NCI-H510A (cell line): ENCODE measurements around the gene HHIPL1.
"Not testable (repeated sequence)": the region's sequence is repeated elsewhere in the genome, so short reads cannot be mapped to it uniquely, and the experiment has no call there.

Experiments used
- DNase-seq: peaks from one replicate; lab custom pipeline; 2025; lab: John Stamatoyannopoulos, UW

Gene HHIPL1

DNA sequence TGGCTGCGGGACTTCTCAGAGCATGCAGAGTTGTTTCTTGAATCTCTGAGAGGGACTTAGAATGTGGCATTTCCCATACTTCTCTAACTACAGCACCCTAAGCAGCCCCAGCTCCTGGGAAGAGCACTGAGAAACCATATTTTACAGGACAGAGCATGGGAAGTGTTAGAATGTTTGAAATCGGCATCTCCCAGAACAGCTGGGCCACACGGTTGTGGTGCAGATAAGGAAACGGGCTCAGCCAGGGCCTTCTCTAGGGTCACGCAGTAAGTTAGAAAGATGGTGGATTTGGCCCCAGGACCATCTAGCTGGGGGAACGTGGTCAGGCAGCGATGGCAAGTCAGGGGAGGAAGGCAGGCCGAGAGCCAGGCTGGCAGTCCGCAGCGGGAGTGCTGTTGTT is 10.5 kb upstream of the HHIPL1 start:
- no peak for DNase-seq

DNA sequence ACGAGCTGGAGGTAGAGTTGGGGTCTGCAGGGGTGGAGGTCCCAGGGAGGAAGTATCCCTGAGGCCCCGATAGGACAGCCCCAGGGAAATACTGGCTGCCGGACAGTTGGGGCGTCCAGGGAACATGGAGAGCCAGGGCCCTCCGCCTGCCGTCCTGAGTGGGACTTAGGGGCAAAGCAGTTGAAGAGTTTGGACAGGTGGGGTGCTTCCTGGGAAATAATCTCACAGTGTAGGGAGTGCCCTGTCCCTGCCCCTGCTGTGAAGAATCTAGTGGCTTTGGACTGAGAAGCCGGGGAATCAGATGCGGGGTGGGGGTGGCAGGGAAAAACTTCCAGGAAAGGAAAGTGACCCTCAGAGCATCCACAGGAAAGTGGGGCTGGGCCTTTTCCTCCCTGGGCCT is 9.8 kb upstream of the HHIPL1 start:
- no peak for DNase-seq

DNA sequence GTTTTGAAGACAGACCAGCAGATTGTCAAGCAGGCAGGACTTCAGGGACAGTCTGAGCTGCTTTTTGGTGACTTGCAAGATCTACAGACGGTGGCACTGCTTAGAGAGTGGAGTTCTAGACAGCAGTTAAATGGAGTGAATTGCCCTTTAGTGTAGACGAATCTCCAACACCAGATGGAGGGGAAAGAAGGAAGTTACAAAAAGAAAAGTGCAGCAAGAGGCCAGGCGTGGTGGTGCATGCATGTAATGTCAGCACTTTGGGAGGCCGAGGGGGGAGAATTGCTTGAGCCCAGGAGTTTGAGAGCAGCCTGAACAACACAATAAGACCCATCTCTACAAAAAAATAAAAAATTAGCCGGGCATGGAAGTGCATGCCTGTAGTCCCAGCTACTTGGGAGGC is 8.4 kb upstream of the HHIPL1 start:
- DNase-seq: no peak

DNA sequence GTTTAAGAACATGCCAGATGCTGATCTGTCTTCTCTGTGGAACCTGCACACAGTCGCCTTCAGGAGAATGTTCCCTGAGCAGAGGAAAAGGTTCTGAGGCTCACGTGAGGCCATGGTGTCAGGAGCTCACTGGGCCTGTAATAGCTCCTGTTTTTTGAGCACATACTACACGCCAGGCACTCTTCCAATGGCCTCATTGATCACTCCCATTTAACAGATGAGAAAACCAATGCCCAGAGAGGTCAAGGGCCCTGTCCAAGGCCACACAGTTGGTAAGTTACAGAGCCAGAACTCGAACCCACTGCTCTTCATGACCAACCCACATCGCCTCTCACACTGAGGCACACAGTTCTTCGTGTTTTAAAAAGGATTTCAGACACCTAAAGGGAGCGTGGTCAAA is 7.3 kb upstream of the HHIPL1 start:
- no peak for DNase-seq

DNA sequence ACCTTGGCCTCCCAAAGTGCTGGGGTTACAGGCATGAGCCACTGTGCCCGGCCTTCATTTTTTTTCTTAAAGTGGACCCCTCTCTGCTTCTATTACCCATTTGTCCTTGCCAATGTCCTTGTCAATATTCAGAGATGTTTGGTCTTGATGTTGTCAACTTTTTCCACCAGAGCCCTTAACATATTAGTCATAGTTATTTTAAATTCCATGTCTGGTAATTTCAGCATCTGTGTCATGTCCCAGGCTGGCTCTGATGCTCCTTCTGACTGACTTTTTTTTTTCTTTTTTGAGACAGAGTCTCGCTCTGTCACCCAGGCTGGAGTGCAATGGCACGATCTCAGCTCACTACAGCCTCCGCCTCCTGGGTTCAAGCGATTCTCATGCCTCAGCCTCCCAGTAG is 2.2 kb upstream of the HHIPL1 start:
- DNase-seq: not testable (repeated sequence)

DNA sequence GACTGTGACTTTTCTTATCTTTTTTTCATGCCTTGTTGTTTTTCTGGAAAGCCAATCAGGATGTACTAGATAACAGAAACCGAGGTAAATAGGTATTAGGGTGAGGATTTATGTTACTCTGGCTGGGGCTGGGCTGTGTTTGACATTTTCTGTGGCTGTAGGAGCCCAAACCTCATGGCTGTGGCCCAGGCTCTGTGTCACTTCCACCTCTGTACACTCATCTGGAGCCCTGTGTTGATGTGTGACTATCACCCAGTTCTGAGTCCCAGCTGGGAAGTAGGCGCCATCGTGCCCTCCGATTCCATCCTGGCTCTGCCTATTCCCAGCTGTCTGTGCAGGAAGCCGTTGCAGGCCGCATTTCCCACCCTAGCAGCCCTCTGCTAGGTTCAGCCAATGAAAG is 1.6 kb upstream of the HHIPL1 start:
- no peak for DNase-seq

DNA sequence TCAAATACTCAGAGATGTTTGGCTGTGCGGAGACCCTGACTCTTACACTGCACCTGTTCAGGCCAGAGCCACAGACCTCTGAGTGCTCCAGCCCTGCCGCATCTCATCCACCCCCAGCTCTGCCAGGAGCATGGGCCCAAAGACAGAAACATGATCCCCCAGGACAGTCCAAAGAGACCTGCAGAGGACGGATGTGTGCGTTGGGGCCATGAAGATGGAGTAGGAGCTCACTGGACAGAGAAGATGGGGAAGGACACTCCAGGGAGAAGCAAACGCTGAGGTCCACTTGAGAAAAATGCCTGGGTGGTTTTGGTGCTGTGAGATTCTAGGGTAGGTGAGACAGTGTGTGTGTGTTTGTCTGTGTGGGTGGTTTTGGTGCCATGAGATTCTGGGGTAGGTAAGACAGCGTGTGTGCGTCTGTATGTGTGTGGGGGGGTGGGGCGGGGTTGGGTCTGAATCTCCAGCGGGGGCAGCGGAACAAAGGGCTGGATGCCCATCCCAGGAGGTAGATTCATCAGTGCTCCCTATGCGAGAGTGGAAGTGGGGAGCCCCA is 818 bp upstream of the HHIPL1 start:
- no peak for DNase-seq

DNA sequence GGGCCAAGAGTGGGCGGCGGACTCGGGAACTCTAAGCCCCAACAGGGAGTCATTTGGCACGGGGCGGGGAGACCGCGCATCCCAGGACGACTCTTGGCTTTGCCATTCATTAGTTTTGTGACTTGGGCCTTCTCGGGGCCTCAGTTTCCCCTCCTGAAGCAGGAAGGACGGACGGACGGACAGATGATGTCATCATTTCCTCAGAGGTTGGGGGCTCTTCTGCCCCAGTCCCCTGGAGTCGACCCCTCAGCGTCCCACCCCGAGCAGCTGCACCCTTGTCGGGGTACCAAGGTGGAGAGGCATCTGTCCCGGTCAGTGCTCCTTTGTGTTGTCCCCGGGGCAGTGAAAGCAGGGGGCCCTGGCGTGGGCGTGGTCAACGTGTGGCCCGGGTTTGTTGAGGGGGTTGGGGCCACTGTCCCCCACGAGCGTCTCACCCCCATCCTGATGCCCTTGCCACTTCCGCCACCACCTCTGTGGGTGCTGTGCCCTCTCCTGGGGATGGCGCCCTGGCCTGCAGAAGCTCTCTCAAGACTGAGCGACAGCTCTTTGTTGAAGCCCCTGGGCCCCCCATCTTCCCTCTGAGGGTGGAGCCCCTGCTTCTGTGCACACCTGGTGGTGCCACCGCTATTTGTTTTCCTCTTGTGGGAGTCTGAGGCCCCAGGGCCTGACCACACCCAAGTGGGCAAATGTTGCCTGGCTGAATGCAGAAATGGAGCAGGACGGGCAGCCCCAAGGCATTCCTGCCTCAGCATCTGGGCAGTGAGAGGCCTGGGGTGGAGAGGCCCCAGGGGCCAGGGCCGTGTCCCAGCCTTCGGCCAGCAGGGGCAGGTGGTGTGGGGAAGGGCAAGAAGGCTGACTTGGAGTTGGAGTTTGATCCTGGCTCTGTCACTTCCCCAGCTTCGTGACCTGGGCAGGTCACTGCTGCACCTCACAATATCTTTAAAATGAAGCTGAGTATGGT is 896 bp downstream of the HHIPL1 start:
- DNase-seq: no peak

DNA sequence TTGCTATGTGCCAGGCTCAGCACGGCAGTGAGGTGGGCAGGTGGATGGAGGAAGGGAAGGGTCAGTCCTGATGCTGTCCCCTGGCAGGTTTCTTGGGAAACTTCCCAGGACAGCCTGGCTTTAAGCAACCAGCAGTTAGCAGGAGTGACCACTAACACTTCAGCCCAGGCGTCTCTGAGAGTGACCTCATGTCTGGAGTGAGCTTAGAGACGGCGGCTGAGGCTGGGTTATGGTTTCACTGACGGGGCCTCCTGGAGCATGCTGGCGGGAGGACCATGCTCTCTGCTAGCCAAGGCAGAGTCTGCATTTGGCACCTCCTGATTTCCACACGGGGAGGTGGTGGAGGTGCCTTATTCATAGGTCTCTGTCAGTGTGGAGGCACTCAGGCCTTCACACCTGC is 2.5 kb downstream of the HHIPL1 start:
- DNase-seq: no peak

DNA sequence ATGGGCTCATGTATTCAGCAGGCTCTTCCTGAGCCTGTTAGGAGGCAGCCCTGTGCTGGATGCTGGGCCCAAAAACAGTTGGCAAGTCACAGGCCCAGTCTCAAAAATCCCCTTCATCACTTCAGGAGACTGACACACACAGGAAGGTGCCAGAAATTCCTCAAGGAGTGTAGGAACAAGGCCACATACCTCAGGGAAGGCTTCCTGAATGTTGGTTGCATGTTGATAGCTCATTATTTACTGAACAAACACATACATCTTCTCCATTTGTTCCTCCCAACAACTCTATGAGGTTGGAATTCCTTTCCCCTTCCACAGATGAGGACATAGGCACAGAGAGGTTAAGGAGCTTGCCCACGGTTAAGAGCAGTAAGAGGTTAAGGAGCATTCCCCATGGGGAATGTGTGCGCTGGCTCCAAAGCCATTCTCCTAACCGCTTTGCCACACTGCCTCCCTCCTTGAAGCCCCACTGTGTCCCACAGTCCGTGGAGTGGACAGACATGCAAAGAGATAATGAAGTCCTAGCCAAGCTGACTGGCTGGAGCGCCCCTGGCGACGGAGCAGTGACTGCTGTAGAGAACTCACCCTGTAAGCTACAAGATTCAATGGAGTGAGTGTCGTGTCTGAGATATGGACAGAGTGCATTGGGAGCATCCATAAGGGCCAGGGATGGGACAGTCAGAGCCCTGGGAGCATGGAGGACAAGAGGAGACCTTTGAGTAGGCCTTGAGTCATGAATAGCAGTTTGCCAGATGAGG is 3.3 kb downstream of the HHIPL1 start:
- no peak for DNase-seq

DNA sequence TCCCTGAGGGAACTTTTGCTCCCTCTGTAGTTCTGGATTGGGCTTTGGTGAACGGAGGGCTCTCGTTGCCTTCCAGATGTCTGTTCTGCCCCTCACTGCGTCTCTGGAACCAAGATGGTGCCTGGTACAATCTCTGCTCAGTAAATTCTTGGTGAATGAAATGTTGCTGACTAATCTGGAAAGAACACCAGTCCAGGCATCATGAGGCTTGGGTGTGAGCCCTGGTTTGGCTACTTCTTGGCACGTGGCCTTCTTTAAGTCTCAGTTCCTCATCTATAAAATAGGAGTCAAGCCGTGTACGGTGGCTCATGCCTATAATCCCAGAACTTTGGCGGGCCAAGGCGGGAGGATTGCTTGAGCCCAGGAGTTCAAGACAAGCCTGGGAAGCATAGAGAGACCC is 4.3 kb downstream of the HHIPL1 start:
- no peak for DNase-seq

DNA sequence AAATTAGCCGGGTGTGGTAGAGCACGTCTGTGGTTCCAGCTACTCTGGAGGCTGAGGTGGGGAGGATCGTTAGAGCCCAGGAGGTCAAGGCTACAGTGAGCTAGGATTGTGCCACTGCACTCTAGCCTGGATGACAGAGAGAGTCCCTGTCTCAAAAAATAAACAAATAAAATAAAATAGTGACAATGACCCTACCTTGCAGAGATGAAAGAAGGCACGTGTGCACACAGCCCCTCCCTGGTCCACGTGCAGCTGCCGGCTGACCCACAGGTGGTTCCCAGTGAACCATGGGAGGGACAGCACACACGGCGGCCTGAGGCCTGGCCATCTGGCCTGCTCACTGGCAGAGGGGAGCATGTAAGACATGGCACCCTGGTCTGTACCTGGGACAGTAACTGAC is 4.7 kb downstream of the HHIPL1 start:
- DNase-seq: no peak

DNA sequence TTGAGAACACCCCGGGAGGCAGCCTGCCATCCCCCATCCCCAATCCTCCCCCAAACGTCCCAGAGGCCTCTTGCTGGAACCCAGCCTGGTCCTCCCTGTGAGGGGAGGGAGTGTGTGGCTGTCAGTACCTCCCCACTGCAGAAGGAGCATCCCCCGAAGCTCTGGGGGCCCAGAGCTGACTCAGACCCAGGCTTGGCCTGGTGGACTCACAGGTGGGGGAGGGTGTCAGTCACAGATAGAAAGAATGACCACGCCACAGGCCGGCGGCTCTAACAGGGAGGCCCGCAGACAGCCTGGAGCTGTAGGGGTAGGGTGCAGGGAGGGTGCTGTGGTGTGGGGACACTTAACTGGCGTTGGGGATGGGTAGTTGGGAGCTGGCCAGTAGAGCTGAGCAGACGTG is 5.3 kb downstream of the HHIPL1 start:
- no peak for DNase-seq

DNA sequence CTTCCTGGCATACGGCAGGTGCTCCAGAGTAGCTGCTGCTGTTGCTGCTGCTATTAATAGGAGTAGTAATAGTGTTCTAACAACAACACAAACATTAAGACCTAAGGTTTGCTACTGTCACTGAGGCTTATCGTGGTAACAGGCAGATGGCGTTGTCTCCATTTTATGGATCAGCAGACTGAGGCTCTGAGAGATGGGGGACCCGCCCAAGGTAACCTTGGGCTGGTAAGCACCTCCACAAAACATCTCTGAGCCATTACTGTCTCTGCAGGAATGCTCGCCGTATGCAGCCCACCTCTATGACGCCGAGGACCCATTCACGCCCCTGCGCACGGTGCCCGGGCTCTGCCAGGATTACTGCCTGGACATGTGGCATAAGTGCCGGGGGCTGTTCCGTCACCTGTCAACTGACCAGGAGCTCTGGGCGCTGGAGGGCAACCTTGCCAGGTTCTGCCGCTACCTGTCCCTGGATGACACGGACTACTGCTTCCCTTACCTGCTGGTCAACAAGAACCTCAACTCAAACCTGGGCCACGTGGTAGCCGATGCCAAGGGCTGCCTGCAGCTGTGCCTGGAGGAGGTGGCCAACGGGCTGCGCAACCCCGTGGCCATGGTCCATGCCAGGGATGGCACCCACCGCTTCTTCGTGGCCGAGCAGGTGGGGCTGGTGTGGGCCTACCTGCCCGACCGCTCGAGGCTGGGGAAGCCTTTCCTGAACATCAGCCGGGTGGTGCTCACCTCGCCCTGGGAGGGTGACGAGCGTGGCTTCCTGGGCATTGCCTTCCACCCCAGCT is 7.2 kb downstream of the HHIPL1 start:
- no peak for DNase-seq

DNA sequence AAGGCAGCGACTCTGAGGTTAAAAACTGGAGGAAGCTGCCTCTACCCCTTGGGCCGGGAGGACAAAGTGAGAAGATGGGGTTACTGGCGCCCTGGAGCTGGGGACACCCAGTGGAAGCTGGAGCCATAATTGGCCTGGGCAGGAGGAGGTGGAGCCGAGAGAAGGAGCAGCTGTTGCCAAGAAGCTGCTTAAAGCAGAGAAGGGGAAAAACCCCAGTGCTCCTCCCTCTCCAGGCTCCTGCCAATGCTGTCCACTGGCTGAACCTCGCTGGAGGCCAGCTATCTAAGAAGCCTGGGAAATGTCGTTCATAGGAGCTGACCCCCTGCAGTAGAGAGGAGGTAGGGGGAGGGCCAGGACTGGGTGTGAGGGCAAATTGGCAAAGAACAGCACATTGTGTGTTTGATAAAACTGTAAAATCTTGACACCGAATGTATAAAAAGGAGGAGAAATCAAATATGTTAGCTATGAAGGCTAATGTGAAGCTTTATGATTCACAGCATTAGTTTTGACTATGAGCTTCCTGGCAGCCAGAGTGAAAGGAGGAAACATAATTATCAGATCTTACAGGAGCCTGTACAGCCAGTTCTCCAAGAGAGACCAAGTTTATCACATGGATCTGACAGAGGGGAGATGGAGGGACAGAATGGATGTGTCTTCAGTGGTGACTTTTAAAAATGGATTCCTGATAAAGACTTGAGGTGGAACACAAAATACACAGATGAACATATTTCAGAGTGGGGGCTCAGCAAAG is 9.5 kb downstream of the HHIPL1 start:
- DNase-seq: no peak

DNA sequence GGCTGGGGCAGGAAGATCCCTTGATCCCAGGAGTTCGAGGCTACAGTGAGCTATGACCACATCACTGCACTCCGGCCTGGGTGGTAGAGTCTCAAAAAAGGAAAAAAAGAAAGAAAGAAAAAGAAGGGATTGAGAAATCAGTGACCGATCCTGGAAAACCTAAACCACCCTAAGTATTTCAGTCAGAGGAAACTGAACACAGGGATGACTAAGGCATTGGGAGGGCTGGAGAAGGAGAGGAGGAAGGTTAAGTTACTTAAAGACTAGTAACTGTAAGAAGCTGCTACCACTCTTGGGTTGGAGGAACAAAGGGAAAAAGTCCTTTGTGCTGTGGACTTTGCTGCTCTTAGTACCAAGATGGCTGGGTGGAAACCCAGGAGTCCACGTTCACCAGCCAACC is 10.6 kb downstream of the HHIPL1 start:
- no peak for DNase-seq

DNA sequence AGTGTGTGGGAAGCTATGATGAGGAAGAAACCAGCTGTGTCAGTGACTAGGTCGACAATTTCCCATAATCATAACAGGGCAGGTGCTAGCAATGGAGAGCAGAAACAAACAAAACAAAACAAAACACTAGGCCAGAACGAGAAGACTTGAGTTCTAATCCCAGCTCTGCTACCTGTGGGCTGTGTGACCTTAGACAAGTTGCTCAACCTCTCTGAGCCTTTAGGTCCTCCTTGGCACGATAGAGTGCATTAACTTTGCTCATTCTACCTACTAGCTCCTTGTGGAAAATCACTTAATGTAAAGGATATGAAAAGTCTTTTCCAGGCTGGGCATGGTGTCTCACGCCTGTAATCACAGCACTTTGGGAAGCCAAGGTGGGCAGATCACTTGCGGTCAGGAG is 11.2 kb downstream of the HHIPL1 start:
- no peak for DNase-seq

DNA sequence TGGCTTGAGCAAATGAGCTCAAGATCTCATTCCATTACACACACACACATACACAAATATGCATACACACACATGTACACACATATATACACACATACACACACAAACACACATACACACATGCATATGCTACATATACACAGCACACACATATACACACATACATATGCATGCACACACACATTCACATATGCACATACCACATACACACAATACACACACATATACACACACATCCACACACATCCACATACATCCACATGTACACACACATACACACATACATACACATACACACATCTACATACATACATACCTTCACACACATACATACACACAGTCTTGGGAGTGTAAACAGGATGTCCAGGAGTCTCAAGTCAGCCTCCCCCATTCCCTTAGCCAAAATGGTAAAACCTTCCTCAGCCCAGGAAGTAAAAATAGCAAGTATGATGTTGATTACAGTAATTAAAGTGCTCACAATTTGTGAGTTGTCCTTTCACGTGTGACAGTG is 12.8 kb downstream of the HHIPL1 start:
- DNase-seq: no peak

DNA sequence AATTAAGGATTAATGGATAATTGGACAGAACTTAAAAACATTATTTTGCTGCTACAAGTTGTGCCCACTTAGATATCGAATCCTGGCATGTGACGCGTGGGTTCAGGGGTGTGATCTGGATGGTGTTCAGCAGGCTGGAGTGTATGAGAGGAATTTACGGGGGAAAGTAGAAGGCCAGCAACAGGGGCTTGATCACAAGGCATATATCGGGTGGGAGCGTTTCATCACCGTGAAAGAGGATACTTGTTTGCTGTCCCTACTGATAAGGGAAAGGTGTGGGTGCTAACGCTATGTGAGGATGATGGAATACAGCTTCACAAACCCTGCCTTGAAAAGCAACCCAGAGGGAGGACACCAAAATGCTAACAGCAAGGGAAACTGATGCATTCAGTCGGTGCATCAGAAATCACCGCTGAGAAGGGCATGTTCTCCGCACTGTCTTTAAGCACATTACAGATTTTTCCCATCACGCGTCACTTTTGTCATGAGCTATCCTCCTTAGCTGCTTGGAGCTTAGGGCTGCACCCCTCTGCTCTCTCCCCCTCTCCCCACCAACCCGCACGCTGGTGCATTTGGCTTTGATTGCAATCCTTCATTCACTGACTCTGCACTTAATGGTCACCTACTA is 13.4 kb downstream of the HHIPL1 start:
- DNase-seq: no peak

DNA sequence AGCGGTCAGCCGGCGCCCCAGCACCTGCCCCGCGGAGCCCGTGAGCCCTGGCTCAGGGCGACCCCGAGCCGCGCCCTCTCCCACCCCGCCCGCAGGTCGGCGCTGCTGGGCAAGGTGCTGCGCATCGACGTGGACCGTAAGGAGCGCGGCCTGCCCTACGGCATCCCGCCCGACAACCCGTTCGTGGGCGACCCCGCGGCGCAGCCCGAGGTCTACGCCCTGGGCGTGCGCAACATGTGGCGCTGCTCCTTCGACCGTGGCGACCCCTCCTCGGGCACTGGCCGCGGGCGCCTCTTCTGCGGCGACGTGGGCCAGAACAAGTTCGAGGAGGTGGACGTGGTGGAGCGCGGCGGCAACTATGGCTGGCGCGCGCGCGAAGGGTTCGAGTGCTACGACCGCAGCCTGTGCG is 14.4 kb downstream of the HHIPL1 start:
- DNase-seq: no peak
